ENCODE measurements around the gene B3GAT1. TPM values are rescaled to one million over a fixed set of nuclear protein-coding genes. Genes with fewer than 3 reads are reported as not detected.

The B3GAT1 gene
- total RNA-seq, 1 experiment from 2014 or later, result 3.7 TPM

DNA sequence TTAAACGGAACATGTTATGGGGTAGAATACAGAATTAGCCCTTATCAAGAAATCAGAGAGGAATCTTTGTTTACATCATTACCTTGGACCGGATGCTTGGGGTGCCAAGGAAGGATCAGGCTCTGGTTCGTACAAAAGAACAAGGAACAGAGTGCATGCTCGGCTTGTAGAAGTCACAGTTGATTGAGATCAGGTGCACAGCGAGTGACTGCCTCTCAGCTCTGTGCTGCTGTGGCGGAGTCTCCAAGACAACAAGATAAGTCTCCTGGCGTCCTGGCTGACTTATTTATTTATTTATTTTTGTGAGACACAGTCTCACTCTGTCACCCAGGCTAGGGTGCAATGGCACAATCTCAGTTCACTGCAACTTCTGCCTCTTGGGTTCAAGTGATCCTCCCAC, 48.5 kb downstream of the B3GAT1 start:
- no peak overlapping the region for H3K27ac ChIP-seq (ENCODE audit: low read depth, low read length, poor library complexity, severe bottlenecking)
- intact Hi-C loops (cut with micrococcal nuclease; ENCODE audit: unreplicated experiment), result loop anchor here (5.0 kb wide), 1 partner anchor 114 kb away; no protein-coding TSS in a partner anchor
- TF ChIP-seq EZH2 (IDR thresholded peaks at IDR 0.05; ENCODE audit: borderline replicate concordance, low read depth, low read length, poor library complexity, severe bottlenecking), result no peak
- TF ChIP-seq, protein P1, sequence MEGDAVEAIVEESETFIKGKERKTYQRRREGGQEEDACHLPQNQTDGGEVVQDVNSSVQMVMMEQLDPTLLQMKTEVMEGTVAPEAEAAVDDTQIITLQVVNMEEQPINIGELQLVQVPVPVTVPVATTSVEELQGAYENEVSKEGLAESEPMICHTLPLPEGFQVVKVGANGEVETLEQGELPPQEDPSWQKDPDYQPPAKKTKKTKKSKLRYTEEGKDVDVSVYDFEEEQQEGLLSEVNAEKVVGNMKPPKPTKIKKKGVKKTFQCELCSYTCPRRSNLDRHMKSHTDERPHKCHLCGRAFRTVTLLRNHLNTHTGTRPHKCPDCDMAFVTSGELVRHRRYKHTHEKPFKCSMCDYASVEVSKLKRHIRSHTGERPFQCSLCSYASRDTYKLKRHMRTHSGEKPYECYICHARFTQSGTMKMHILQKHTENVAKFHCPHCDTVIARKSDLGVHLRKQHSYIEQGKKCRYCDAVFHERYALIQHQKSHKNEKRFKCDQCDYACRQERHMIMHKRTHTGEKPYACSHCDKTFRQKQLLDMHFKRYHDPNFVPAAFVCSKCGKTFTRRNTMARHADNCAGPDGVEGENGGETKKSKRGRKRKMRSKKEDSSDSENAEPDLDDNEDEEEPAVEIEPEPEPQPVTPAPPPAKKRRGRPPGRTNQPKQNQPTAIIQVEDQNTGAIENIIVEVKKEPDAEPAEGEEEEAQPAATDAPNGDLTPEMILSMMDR (conservative IDR thresholded peaks at IDR 0.05; ENCODE audit: low read depth, low read length), result no peak
- H3K27me3 ChIP-seq (replicated peaks; ENCODE audit: insufficient read depth, low read depth, low read length, poor library complexity), result no peaks in the 10 kb centered on the region
- no peaks in the 10 kb centered on the region for H3K36me3 ChIP-seq (ENCODE audit: insufficient read depth, low read length, poor library complexity, severe bottlenecking)
- ChIA-PET CTCF (no interaction called here), POLR2A (ENCODE audit: low non-redundant PET) (no interaction called here)
- no peak overlapping the region for H3K4me3 ChIP-seq (ENCODE audit: low read depth, low read length, poor library complexity, severe bottlenecking)
- DNase-seq (ENCODE audit: low spot score), result no peak
- no TSS peak for BruUV-seq (replicated peaks)
- H3K4me1 ChIP-seq (ENCODE audit: insufficient read depth, low read length, poor library complexity, severe bottlenecking), result no peaks in the 10 kb centered on the region
- H3K9me3 ChIP-seq (ENCODE audit: low read depth, low read length, poor library complexity, severe bottlenecking), result no peaks in the 10 kb centered on the region

- Histone ChIP-seq H3K4me1 (ENCODE audit: insufficient read depth, low read length, poor library complexity, severe bottlenecking) (no peaks in the 10 kb centered on the region), H3K27me3 (replicated peaks; ENCODE audit: insufficient read depth, low read depth, low read length, poor library complexity) (no peaks in the 10 kb centered on the region), H3K27ac (ENCODE audit: low read depth, low read length, poor library complexity, severe bottlenecking) (no peak overlapping the region), H3K9me3 (ENCODE audit: low read depth, low read length, poor library complexity, severe bottlenecking) (no peaks in the 10 kb centered on the region), H3K36me3 (ENCODE audit: insufficient read depth, low read length, poor library complexity, severe bottlenecking) (no peaks in the 10 kb centered on the region), H3K4me3 (ENCODE audit: low read depth, low read length, poor library complexity, severe bottlenecking) (no peak overlapping the region)
- no peak for TF ChIP-seq EZH2 (IDR thresholded peaks at IDR 0.05; ENCODE audit: borderline replicate concordance, low read depth, low read length, poor library complexity, severe bottlenecking)
- TF ChIP-seq, protein P1 (conservative IDR thresholded peaks at IDR 0.05; ENCODE audit: low read depth, low read length), result no peak
- ChIA-PET CTCF (no interaction called here), POLR2A (ENCODE audit: low non-redundant PET) (no interaction called here)
- intact Hi-C loops (cut with micrococcal nuclease; ENCODE audit: unreplicated experiment), result loop anchor here (5.0 kb wide), 1 partner anchor 114 kb away; no protein-coding TSS in a partner anchor
- no TSS peak for BruUV-seq (replicated peaks)
- no peak for DNase-seq (ENCODE audit: low spot score)
Measured at GRCh38 chr11:134363161-134363560, 48.9 kb downstream of the B3GAT1 start.

DNA sequence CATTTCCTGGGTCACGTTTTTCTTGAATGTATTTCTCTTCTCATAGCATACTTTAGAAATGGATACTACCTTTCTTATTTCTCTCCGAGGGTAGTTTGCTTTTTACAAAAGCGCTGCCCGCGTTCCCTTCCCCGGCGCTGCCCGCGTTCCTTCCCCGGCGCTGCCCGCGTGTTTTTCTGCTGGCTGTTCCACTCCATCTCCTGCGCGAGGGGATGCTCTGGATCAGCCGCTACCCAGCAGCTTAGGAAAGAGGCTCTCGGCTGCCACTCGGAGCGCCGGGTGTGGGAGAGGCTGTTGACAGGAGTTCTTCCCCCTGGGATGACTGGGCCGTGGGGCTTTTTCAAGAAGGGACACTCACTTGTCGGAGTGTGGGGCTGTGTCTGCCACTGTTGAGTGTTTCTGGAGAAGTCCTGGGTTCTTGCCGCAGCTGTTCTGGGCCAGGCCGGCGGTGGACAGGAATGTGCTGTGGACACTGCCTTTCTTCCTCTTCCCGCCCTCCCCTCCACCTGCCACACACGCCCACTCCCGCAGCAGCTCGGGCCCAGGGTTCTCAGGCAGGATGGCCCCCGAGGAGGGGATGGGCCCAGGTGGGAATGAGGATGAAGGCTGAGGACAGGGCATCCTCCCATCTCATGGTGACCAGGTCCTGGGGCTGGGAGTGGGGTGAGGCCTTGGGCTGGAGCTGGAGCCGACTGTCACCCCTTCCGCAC, 49.7 kb downstream of the B3GAT1 start:
- DNase-seq (ENCODE audit: low spot score), result no peak
- CTCF ChIA-PET, result no interaction called here
- intact Hi-C loops (cut with micrococcal nuclease; ENCODE audit: unreplicated experiment), result loop anchor here (5.0 kb wide), 1 partner anchor 115 kb away; no protein-coding TSS in a partner anchor

More for the DNA sequence above, 49.7 kb downstream of the B3GAT1 start:
- TF ChIP-seq EZH2 (IDR thresholded peaks at IDR 0.05; ENCODE audit: borderline replicate concordance, low read depth, low read length, poor library complexity, severe bottlenecking), result no peak
- TF ChIP-seq, protein P1 (conservative IDR thresholded peaks at IDR 0.05; ENCODE audit: low read depth, low read length), result no peak
- no peaks in the 10 kb centered on the region for H3K9me3 ChIP-seq (ENCODE audit: low read depth, low read length, poor library complexity, severe bottlenecking)
- no peak overlapping the region for H3K4me3 ChIP-seq (ENCODE audit: low read depth, low read length, poor library complexity, severe bottlenecking)
- no peaks in the 10 kb centered on the region for H3K27me3 ChIP-seq (replicated peaks; ENCODE audit: insufficient read depth, low read depth, low read length, poor library complexity)
- POLR2A ChIA-PET (ENCODE audit: low non-redundant PET), result no interaction called here
- no peaks in the 10 kb centered on the region for H3K36me3 ChIP-seq (ENCODE audit: insufficient read depth, low read length, poor library complexity, severe bottlenecking)
- no peak overlapping the region for H3K27ac ChIP-seq (ENCODE audit: low read depth, low read length, poor library complexity, severe bottlenecking)
- H3K4me1 ChIP-seq (ENCODE audit: insufficient read depth, low read length, poor library complexity, severe bottlenecking), result no peaks in the 10 kb centered on the region
- no TSS peak for BruUV-seq (replicated peaks)

Measured in A673 (cell line).